K562 (cell line): ENCODE measurements around the gene ITGAE. TPM values are rescaled to one million over a fixed set of nuclear protein-coding genes. Genes with fewer than 3 reads are reported as not detected.

ENCODE experiments used
- ATAC-seq: fragments of 200-7000 bp; cut with Tn5 transposase; 3 replicates; pipeline ENCODE4 v1.9.1; 2020; ENCODE audit warnings: moderate library complexity
- BruUV-seq: library from RNA; stranded (reverse); fragments of 400-500 nt; replicated peaks from 2 replicates; lab custom pipeline; 2021; lab: Mats Ljungman, UMichigan
- CTCF ChIA-PET: fragments of 300-600 bp; formaldehyde crosslinking; extraction: SDS; loops from one replicate; lab custom pipeline; 2021; ENCODE audit warnings: low intra/inter-chr PET ratio; lab: Yijun Ruan, JAX
- POLR2A ChIA-PET: fragments of 300-600, 350-650 bp; sonication (Branson Sonifier 250); formaldehyde crosslinking; extraction: SDS; loops from one replicate; lab custom pipeline; 2021; ENCODE audit warnings: antibody characterized with exemption, inconsistent platforms; lab: Yijun Ruan, JAX
- DNase-seq, 4 experiments: peaks; one replicate each; pipeline versions ENCODE4 v3.0.0 to v3.0.0-alpha.2; 2011 to 2018; ENCODE audit warnings: low spot score in 3 of 4, mixed read lengths in 3 of 4; ENCODE audit errors: extremely low read depth in 1 of 4
- FAIRE-seq: peaks from 2 replicates; lab custom pipeline; 2011; peaks lifted over from hg19 to GRCh38; lab: Jason Lieb, UNC
- H2AFZ ChIP-seq: 2 replicates; pipeline ENCODE4 v1.6.0; 2011; ENCODE audit warnings: low read depth, low read length, control low read depth, inconsistent platforms
- H3K27ac ChIP-seq: fragments of 200-600 bp; 3 replicates; pipeline ENCODE4 v1.8.0; 2011; ENCODE audit warnings: low read depth, mild to moderate bottlenecking, control low read depth, inconsistent platforms, low read length, moderate library complexity, mixed read lengths; ENCODE audit errors: extremely low read depth
- H3K27me3 ChIP-seq, 2 experiments: fragments of 300-600 bp in 1 of 2; 2 replicates in 1 of 2; 3 replicates in 1 of 2; pipeline versions ENCODE4 v1.6.0 to v1.8.0; 2011; ENCODE audit warnings: inconsistent platforms in 2 of 2, low read length in 2 of 2, mild to moderate bottlenecking in 1 of 2, mixed read lengths in 1 of 2, moderate library complexity in 1 of 2; ENCODE audit not compliant: control insufficient read depth in 2 of 2, insufficient read depth in 2 of 2
- H3K36me3 ChIP-seq: fragments of 300-600 bp; 3 replicates; pipeline ENCODE4 v1.8.0; 2011; ENCODE audit warnings: mild to moderate bottlenecking, low read length, inconsistent platforms; ENCODE audit not compliant: control insufficient read depth, insufficient read depth
- H3K4me1 ChIP-seq, 2 experiments: fragments of 200-600 bp in 1 of 2; replicated peaks in 1 of 2; 2 replicates in 1 of 2; 3 replicates in 1 of 2; pipeline versions ENCODE4 v1.5.1 to v1.8.0; 2011; ENCODE audit warnings: inconsistent platforms in 2 of 2, low read length in 2 of 2, mild to moderate bottlenecking in 1 of 2, mixed read lengths in 1 of 2, moderate library complexity in 1 of 2; ENCODE audit not compliant: control insufficient read depth in 2 of 2, insufficient read depth in 2 of 2
- H3K4me2 ChIP-seq: 2 replicates; pipeline ENCODE4 v1.6.1; 2011; ENCODE audit warnings: low read length, control low read depth, inconsistent platforms, mixed read lengths; ENCODE audit not compliant: insufficient read depth
- H3K4me3 ChIP-seq: fragments of 200-600 bp; sonication (generic), shearing (Covaris generic); 2 replicates; pipeline ENCODE4 v1.5.1; 2016; ENCODE audit warnings: control low read depth, inconsistent platforms
- H3K79me2 ChIP-seq: fragments of 200-600 bp; 3 replicates; pipeline ENCODE4 v1.8.0; 2011; ENCODE audit warnings: low read length, inconsistent platforms; ENCODE audit not compliant: control insufficient read depth, insufficient read depth
- H3K9ac ChIP-seq, 2 experiments: 2 replicates each; pipeline versions ENCODE4 v1.6.0 to v1.6.1; 2011; ENCODE audit warnings: low read depth in 2 of 2, low read length in 2 of 2, control low read depth in 1 of 2, inconsistent platforms in 1 of 2, mild to moderate bottlenecking in 1 of 2, mixed read lengths in 1 of 2; ENCODE audit not compliant: insufficient read depth in 1 of 2
- H3K9me1 ChIP-seq: one replicate; pipeline ENCODE4 v1.6.0; 2011; ENCODE audit warnings: inconsistent platforms, mild to moderate bottlenecking, low read length, moderate library complexity; ENCODE audit not compliant: control insufficient read depth, insufficient read depth
- H3K9me3 ChIP-seq: replicated peaks from 2 replicates; pipeline ENCODE4 v1.5.1; 2011; ENCODE audit warnings: low read depth, low read length, inconsistent platforms; ENCODE audit not compliant: control insufficient read depth, insufficient read depth
- H4K20me1 ChIP-seq: replicated peaks from 2 replicates; pipeline ENCODE4 v1.6.1; 2011; ENCODE audit warnings: low read length, inconsistent platforms, mixed read lengths; ENCODE audit not compliant: control insufficient read depth, insufficient read depth
- FOXK2 ChIP-seq, 2 experiments: fragments of 450-650 bp; IDR thresholded peaks in 1 of 2; conservative IDR thresholded peaks in 1 of 2; 2 replicates each; pipeline ENCODE4 v1.6.1; 2016; ENCODE audit warnings: low read depth in 2 of 2, mild to moderate bottlenecking in 1 of 2
- HNRNPL ChIP-seq: fragments of 200-400 bp; formaldehyde crosslinking; IDR thresholded peaks from 2 replicates; pipeline ENCODE4 v1.6.1; 2017; ENCODE audit warnings: low read depth, mild to moderate bottlenecking, low read length
- TAF9B ChIP-seq: fragments of 450-650 bp; IDR thresholded peaks from 2 replicates; pipeline ENCODE4 v1.6.1; 2018; ENCODE audit warnings: mild to moderate bottlenecking; ENCODE audit not compliant: partially characterized antibody
- TFAM ChIP-seq: fragments of 250-450 bp; sonication (Bioruptor Pico); conservative IDR thresholded peaks from 2 replicates; pipeline ENCODE4 v1.5.0; 2021; ENCODE audit warnings: mild to moderate bottlenecking, moderate library complexity
- TFE3 ChIP-seq: fragments of 450-650 bp; formaldehyde crosslinking; IDR thresholded peaks from 2 replicates; pipeline ENCODE4 v1.4.0; 2020; ENCODE audit warnings: mild to moderate bottlenecking, mixed read lengths
- ZBTB40 ChIP-seq, 2 experiments: fragments of 450-650 bp in 1 of 2; sonication (generic) in 1 of 2; formaldehyde crosslinking in 1 of 2; IDR thresholded peaks; 2 replicates each; pipeline versions ENCODE4 v1.7.1 to v1.9.0; 2016 to 2022; ENCODE audit warnings: inconsistent platforms in 1 of 2, mild to moderate bottlenecking in 1 of 2, missing genetic modification reagents in 1 of 2
- ZKSCAN8 ChIP-seq: fragments of 200-800 bp; sonication (Bioruptor generic); IDR thresholded peaks from 2 replicates; pipeline ENCODE4 v1.6.1; 2016; ENCODE audit warnings: missing genetic modification characterization, missing compliant biosample characterization
- ZNF57 ChIP-seq: fragments of 450-650 bp; formaldehyde crosslinking; IDR thresholded peaks from 2 replicates; pipeline ENCODE4 v1.4.0; 2020; ENCODE audit warnings: mild to moderate bottlenecking, moderate library complexity
- WGBS: fragments of 100-300 bp; shearing (Covaris generic); methylation state at CpG from one replicate; pipeline ENCODE4 v1.1.6; 2016; ENCODE audit warnings: low coverage, mixed read lengths; ENCODE audit not compliant: insufficient coverage; ENCODE audit errors: missing lambda C conversion rate; 5-methylcytosine and 5-hydroxymethylcytosine counted together
- in situ Hi-C: fragments of 300-500 bp; cut with MboI; formaldehyde crosslinking; loops from 4 replicates; pipeline ENCODE4 v1.15.0; 2018; ENCODE audit warnings: inconsistent platforms, mixed read lengths
- intact Hi-C: fragments of 100-400 bp; cut with micrococcal nuclease; formaldehyde crosslinking; loops from 2 replicates; pipeline ENCODE4 v1.14.2; 2022
- polyA plus RNA-seq, 8 experiments: library from polyadenylated mRNA; depleted of rRNA in 4 of 8; stranded (reverse) in 5 of 8; unstranded in 3 of 8; fragments of >200 nt; fragmentation: Nextera tagmentation in 2 of 8; fragmentation: Illumina TruSeq in 1 of 8; extraction: Ambion mirVana in 2 of 8; extraction: Trizol in 1 of 8; gene quantifications; 2 replicates each; pipeline versions ENCODE4 v1.2.1 to v1.2.3, GENCODE V29; 2011 to 2014; ENCODE audit warnings: inconsistent platforms in 1 of 8, missing spikeins in 1 of 8
- total RNA-seq, 7 experiments: library from RNA; depleted of rRNA in 6 of 7; stranded (reverse); fragments of >200 nt in 6 of 7; fragmentation: Illumina TruSeq in 2 of 7; extraction: Trizol in 2 of 7; gene quantifications; 2 replicates each; pipeline versions ENCODE4 v1.2.1 to v1.2.3, GENCODE V29; 2011 to 2021; ENCODE audit warnings: low replicate concordance in 1 of 7
- TF ChIP-seq, protein P1 (sequence below): fragments of 450-650 bp; IDR thresholded peaks from 2 replicates; pipeline ENCODE4 v1.6.1; 2017; ENCODE audit warnings: mild to moderate bottlenecking, moderate library complexity

ITGAE gene
- total and polyA plus RNA-seq, 9 of the 15 experiments (the other 6 are each of a cell fraction or from before 2014, with no cell fraction given) = 14.8 to 160 (median 27.0) TPM

DNA sequence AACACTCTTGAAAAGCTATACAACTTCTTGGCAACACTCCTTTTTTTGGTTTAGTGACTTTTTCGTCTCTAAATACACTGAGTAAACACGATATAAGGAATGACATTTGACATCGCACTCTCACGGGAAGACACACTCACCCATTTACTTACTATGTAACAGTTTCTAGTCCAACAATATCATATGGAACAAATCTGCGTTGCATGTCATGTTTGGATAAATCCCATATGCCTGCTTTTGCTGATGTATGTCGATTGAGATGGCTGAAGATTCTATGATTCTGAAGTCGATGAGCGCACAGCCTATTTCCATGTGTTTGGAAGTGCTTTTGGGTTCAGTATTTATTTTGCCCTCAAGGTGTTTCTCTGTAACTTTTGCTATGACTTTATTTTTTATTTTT, 18.2 kb downstream of the ITGAE start:
- 45% methylated on average over 8 of the region's 8 CpGs for WGBS
- Histone ChIP-seq H3K27ac (no peak overlapping the region), H3K4me2 (no peak overlapping the region), H3K9ac (no peak overlapping the region), H3K27me3 (no peaks in the 10 kb centered on the region; a peak in 2 of 5 replicates), H4K20me1 (no peaks in the 10 kb centered on the region), H3K79me2 (no peaks in the 10 kb centered on the region), H3K36me3 (no peaks in the 10 kb centered on the region), H3K9me3 (no peaks in the 10 kb centered on the region), H2AFZ (no peak overlapping the region), H3K4me3 (no peak overlapping the region), H3K4me1 (no peaks in the 10 kb centered on the region; a peak in 1 of 5 replicates), H3K9me1 (no peaks in the 10 kb centered on the region)
- DNase-seq = no peak
- no peak for ATAC-seq
- POLR2A ChIA-PET = no interaction called here
- no peak for FAIRE-seq
- in situ Hi-C loops (no loop called here), intact Hi-C loops (no loop called here)
- no TSS peak for BruUV-seq
- CTCF ChIA-PET = no interaction called here
- no peak for TF ChIP-seq ZBTB40 (IDR thresholded peaks at IDR 0.05)
- no peak for TF ChIP-seq ZBTB40 (CRISPR knock-in tag; IDR thresholded peaks at IDR 0.05)
- TF ChIP-seq TFE3 = no peak
- no peak for TF ChIP-seq HNRNPL
- TF ChIP-seq, protein P1, sequence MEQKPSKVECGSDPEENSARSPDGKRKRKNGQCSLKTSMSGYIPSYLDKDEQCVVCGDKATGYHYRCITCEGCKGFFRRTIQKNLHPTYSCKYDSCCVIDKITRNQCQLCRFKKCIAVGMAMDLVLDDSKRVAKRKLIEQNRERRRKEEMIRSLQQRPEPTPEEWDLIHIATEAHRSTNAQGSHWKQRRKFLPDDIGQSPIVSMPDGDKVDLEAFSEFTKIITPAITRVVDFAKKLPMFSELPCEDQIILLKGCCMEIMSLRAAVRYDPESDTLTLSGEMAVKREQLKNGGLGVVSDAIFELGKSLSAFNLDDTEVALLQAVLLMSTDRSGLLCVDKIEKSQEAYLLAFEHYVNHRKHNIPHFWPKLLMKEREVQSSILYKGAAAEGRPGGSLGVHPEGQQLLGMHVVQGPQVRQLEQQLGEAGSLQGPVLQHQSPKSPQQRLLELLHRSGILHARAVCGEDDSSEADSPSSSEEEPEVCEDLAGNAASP = no peak
- no peak for TF ChIP-seq TFAM (CRISPR knock-in tag)
- TF ChIP-seq ZKSCAN8 (CRISPR knock-in tag) = no peak
- no peak for TF ChIP-seq ZNF57 (CRISPR knock-in tag)
- no peak for TF ChIP-seq FOXK2 (conservative IDR thresholded peaks at IDR 0.05 in 1 of 2, IDR thresholded peaks at IDR 0.05 in 1 of 2; ENCODE audit: low read depth in 2 of 2)
- TF ChIP-seq TAF9B = no peak
